ENCODE results near the gene CHAD.

GRCh38 chr17:50477976-50478375 lies 9.3 kb upstream of the CHAD start:
- TF ChIP-seq POLR2A (IDR thresholded peaks at IDR 0.05) = no peak
- TF ChIP-seq CTCF (IDR thresholded peaks at IDR 0.05) = no peak
- TF ChIP-seq EP300 (IDR thresholded peaks at IDR 0.05) = no peak
- no peak for TF ChIP-seq POLR2AphosphoS5 (IDR thresholded peaks at IDR 0.05)
